ENCODE data around the gene WWC1.

The WWC1 gene

DNA sequence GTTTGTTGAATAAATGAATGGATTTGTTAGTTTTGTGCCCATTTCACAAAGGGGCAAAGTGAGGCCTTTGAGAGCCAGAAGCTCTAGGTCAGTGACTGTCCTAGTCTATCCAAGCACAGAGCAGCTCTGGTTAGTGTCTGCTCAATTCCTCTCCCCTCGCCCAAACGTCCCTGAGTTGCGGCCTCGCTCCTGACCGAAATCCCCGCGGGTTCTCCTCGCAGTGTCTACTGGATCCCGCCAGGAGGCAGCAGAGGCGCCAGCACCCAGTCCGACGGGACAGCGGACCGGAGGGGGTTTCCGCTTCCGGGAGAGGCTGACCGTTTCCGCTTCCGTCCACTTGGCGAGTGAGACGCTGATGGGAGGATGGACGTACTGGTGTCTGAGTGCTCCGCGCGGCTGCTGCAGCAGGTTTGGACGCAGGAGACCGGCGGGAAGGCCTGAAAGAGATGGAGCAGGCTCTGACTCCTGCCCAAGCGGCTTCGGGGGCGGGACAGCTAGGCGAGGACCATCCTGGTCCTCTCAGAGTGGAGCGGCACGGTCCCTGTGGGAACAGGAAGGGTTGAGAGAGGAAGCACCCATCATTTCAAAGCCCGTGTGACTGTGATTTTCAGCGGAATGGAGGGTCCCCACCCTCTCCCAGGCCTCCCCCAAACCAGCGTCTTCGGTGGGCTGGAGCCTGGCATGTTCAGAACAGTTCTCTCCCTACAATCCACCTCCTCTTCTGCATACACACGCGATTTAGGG, 194.9 kb downstream of the WWC1 start, which contains the start of gene RARS1:
TSS of gene RARS1 (plus strand) at position 336 of the 744 bp plus-strand sequence. CDS start at position 364, 28 bp downstream.
- Histone ChIP-seq H3K4me1 (ENCODE audit: control insufficient read depth, insufficient read depth, low read length, unreplicated experiment) (peaks cover 14% of the 10 kb centered on the region), H3K4me3 (ENCODE audit: low read depth, low read length) (peak within 1 kb of the TSS; percentile 99), H2AFZ (ENCODE audit: low read length, unreplicated experiment) (peak within 1 kb of the TSS; percentile 88), H3K79me2 (ENCODE audit: control insufficient read depth, insufficient read depth, low read length, unreplicated experiment) (peaks cover 43% of the 10 kb centered on the region), H3K27me3 (ENCODE audit: insufficient read depth, low read length) (no peaks in the 10 kb centered on the region), H3K36me3 (ENCODE audit: insufficient read depth, low read length) (peaks cover 18% of the 10 kb centered on the region), H3K27ac (ENCODE audit: low read depth, low read length) (peak within 1 kb of the TSS; percentile 76)

DNA sequence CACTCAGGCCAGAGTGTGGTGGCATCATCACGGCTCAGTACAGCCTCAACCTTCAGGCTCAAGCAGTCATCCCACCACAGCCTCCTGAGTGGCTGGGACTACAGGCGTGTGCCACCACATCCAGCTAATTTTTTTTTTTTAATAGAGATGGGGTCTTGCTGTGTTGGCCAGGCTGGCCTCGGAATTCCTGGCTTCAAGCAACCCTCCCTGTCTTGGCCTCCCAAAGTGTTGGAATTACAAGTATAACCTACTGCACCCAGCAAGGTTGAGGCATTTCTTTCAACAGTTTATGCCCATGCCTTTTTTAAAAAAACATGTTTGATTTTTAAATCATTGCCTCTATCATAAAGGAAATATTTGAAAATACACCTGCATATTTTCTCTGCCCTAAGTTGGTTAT, 197.6 kb downstream of the WWC1 start:
- no peak overlapping the region for H2AFZ ChIP-seq (ENCODE audit: low read length, unreplicated experiment)
- H3K27me3 ChIP-seq (ENCODE audit: insufficient read depth, low read length): no peaks in the 10 kb centered on the region
- no peak overlapping the region for H3K4me3 ChIP-seq (ENCODE audit: low read depth, low read length)
- peaks cover 14% of the 10 kb centered on the region for H3K4me1 ChIP-seq (ENCODE audit: control insufficient read depth, insufficient read depth, low read length, unreplicated experiment)
- peaks cover 40% of the 10 kb centered on the region for H3K36me3 ChIP-seq (ENCODE audit: insufficient read depth, low read length)
- peaks cover 51% of the 10 kb centered on the region for H3K79me2 ChIP-seq (ENCODE audit: control insufficient read depth, insufficient read depth, low read length, unreplicated experiment)
- no peak overlapping the region for H3K27ac ChIP-seq (ENCODE audit: low read depth, low read length)

DNA sequence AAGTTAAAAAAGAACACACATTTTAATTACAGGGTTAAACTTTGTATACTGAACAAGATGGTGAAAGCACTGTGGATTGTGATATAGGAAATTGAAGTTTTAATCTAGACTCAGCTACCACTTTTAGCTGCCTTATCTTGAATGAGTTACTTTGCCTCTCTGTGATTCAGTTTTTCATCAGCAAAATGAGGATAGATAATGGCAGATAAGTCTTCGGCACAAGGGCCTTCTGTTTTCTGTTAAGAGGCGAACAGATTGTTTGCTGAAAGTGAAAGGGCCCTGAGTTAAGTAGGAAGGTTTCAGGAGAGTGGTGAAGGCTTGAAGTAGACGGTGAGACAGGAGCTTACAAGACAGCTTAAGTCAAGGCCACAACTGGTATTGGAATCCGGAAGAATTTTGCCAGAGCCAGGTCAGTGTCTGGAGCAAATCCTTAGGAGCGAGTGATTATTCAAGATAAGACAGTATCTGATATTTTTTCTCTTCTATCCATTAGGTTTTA, 202.7 kb downstream of the WWC1 start:
- Histone ChIP-seq H3K27ac (ENCODE audit: low read depth, low read length) (no peak overlapping the region), H3K4me3 (ENCODE audit: low read depth, low read length) (no peak overlapping the region), H3K27me3 (ENCODE audit: insufficient read depth, low read length) (no peaks in the 10 kb centered on the region), H3K79me2 (ENCODE audit: control insufficient read depth, insufficient read depth, low read length, unreplicated experiment) (peaks cover 25% of the 10 kb centered on the region), H3K4me1 (ENCODE audit: control insufficient read depth, insufficient read depth, low read length, unreplicated experiment) (no peaks in the 10 kb centered on the region), H2AFZ (ENCODE audit: low read length, unreplicated experiment) (no peak overlapping the region), H3K36me3 (ENCODE audit: insufficient read depth, low read length) (peaks cover 44% of the 10 kb centered on the region)

DNA sequence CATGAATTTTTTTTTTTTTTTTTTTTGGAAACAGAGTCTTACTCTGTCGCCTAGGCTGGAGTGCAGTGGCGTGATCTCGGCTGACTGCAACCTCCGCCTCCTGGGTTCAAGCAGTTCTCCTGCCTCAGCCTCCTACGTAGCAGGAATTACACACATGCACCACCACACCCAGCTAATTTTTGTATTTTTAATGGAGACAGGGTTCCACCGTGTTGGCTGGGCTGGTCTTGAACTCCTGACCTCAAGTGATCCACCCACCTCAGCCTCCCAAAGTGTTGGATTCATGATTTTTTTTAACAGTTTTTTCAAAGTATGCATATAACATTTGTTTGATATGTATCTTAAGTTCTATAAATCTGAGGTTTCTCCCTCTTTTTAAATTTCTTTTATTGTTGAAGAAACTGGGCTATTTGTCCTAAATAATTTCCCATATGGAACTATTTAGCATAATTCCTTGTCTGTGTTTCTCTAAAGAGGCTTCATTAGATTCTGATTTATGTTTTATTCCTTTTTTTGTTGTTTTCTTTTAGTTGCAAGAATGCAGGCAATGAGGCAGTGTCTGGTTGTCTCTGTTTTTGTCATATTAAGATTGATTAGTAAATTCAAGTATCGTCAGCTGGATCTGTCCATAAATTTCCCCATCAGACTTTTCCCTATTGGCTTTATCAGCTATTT, 211.3 kb downstream of the WWC1 start:
- Histone ChIP-seq H3K4me3 (ENCODE audit: low read depth, low read length) (no peak overlapping the region), H2AFZ (ENCODE audit: low read length, unreplicated experiment) (no peak overlapping the region), H3K27ac (ENCODE audit: low read depth, low read length) (no peak overlapping the region), H3K27me3 (ENCODE audit: insufficient read depth, low read length) (no peaks in the 10 kb centered on the region), H3K36me3 (ENCODE audit: insufficient read depth, low read length) (peaks cover 42% of the 10 kb centered on the region), H3K4me1 (ENCODE audit: control insufficient read depth, insufficient read depth, low read length, unreplicated experiment) (no peaks in the 10 kb centered on the region), H3K79me2 (ENCODE audit: control insufficient read depth, insufficient read depth, low read length, unreplicated experiment) (no peaks in the 10 kb centered on the region)

GRCh38 chr5:168513861-168514428, 222.5 kb downstream of the WWC1 start:
- Histone ChIP-seq H3K4me3 (ENCODE audit: low read depth, low read length) (no peak overlapping the region), H3K4me1 (ENCODE audit: control insufficient read depth, insufficient read depth, low read length, unreplicated experiment) (no peaks in the 10 kb centered on the region), H3K27ac (ENCODE audit: low read depth, low read length) (no peak overlapping the region), H2AFZ (ENCODE audit: low read length, unreplicated experiment) (no peak overlapping the region), H3K79me2 (ENCODE audit: control insufficient read depth, insufficient read depth, low read length, unreplicated experiment) (no peaks in the 10 kb centered on the region), H3K27me3 (ENCODE audit: insufficient read depth, low read length) (no peaks in the 10 kb centered on the region), H3K36me3 (ENCODE audit: insufficient read depth, low read length) (peaks cover 68% of the 10 kb centered on the region)

Measured in ACC112 (cell line).